GM15510 (cell line): ENCODE measurements around the gene MALSU1.

ENCODE experiments used
- POLR2A ChIP-seq: IDR thresholded peaks from 3 replicates; pipeline ENCODE4 v1.6.1; 2011; ENCODE audit warnings: borderline replicate concordance; ENCODE audit not compliant: insufficient read length; ENCODE audit errors: extremely low read depth

The MALSU1 gene

GRCh38 chr7:23315366-23315765 is 16.2 kb downstream of the MALSU1 start:
- no peak for TF ChIP-seq POLR2A

GRCh38 chr7:23331132-23331531 is 32.0 kb downstream of the MALSU1 start:
- no peak for TF ChIP-seq POLR2A

- TF ChIP-seq POLR2A, result no peak
Observed at GRCh38 chr7:23332193-23332592, 33.1 kb downstream of the MALSU1 start.

- no peak for TF ChIP-seq POLR2A
Observed at GRCh38 chr7:23332910-23333612, 33.9 kb downstream of the MALSU1 start.

GRCh38 chr7:23333671-23334246 is 34.6 kb downstream of the MALSU1 start:
- no peak for TF ChIP-seq POLR2A

GRCh38 chr7:23334482-23335056 is 35.4 kb downstream of the MALSU1 start:
- no peak for TF ChIP-seq POLR2A

- TF ChIP-seq POLR2A, result no peak
Observed at GRCh38 chr7:23335136-23335535, 36.0 kb downstream of the MALSU1 start.

GRCh38 chr7:23335621-23336020 is 36.5 kb downstream of the MALSU1 start:
- no peak for TF ChIP-seq POLR2A

GRCh38 chr7:23336086-23336485 is 36.9 kb downstream of the MALSU1 start:
- TF ChIP-seq POLR2A, result no peak

- TF ChIP-seq POLR2A, result no peak
Observed at GRCh38 chr7:23336799-23337283, 37.7 kb downstream of the MALSU1 start.

- no peak for TF ChIP-seq POLR2A
Observed at GRCh38 chr7:23337374-23337773, 38.2 kb downstream of the MALSU1 start.

- no peak for TF ChIP-seq POLR2A
Observed at GRCh38 chr7:23338439-23338838, 39.3 kb downstream of the MALSU1 start.

GRCh38 chr7:23338863-23339262 is 39.7 kb downstream of the MALSU1 start:
- no peak for TF ChIP-seq POLR2A

GRCh38 chr7:23341846-23342598 is 42.9 kb downstream of the MALSU1 start:
- no peak for TF ChIP-seq POLR2A

- TF ChIP-seq POLR2A, result no peak
Observed at GRCh38 chr7:23343102-23343501, 44.0 kb downstream of the MALSU1 start.
